ENCODE measurements around the gene HDGFL3. TPM values are rescaled to one million over a fixed set of nuclear protein-coding genes. Genes with fewer than 3 reads are reported as not detected.

HDGFL3 gene
- polyA plus RNA-seq, 2 of the 4 experiments (the other 2 are of a cell fraction) = 47.4 to 91.2 TPM

DNA sequence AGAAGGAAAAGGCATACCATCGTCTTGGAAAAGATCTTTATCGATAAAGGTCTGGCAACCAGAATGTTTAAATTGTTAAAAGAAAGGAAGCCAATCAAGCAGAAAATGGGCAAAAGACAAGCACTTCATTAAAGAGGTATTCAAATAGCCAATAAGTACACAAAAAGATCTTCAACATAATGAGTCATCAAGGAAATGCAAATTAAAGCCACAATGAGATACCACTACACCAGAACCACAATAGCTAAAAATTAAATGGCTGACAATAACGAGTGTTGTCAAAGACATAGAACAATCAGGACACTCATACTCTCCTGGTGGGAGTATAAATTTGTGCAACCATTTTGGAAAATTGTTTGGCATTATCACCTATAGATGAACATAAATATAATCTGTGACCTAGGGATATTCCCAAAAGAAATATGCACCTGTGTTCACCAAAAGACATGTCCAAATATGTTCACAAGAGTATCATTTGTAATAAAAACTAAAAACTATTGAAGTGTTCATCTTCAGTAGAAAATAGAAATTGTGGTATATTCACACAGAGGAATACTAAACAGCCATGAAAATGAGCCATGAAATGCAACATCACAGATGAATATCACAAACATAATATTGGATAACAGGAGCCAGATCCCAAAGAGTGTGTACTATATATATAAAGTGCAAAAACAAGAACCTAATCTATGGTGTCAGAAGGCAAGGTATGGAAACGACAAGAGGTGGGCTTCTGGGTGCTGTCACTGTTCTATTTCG lies 126.2 kb downstream of the HDGFL3 start:
- H3K4me3 ChIP-seq = no peak overlapping the region
- H3K27ac ChIP-seq = no peak overlapping the region
- CTCF ChIA-PET = interaction anchor here (0.6 to 1.9 kb wide), 2 partner anchors 19 to 59 kb away, joined by 3 to 5 read pairs; no protein-coding TSS in a partner anchor
- FAIRE-seq (no peak), ATAC-seq (no peak), DNase-seq (ENCODE audit: low read depth in 1 of 2, low spot score in 1 of 2) (no peak)
- H3K4me2 ChIP-seq = no peak overlapping the region
- no peak for TF ChIP-seq PHF8 (IDR thresholded peaks at IDR 0.05; ENCODE audit: borderline replicate concordance, low read depth)
- TF ChIP-seq MAFK (IDR thresholded peaks at IDR 0.05; ENCODE audit: partially characterized antibody) = no peak
- TF ChIP-seq RFX5 (IDR thresholded peaks at IDR 0.05) = no peak
- TF ChIP-seq FOSL2 (IDR thresholded peaks at IDR 0.05) = no peak
- TF ChIP-seq FOSL2 (CRISPR knock-in tag; IDR thresholded peaks at IDR 0.05) = peak; percentile 54
- H3K9me3 ChIP-seq = peaks cover 2% of the 10 kb centered on the region; the same call in 1 of the 3 replicates
- WGBS (ENCODE audit: missing lambda C conversion rate) = 1% methylated on average over 5 of the region's 5 CpGs
- POLR2A ChIA-PET = no interaction called here
- no peaks in the 10 kb centered on the region for H3K4me1 ChIP-seq

GRCh38 chr15:83078712-83079111 lies 128.9 kb downstream of the HDGFL3 start:
- FAIRE-seq = no peak
- Histone ChIP-seq H3K27ac (no peak overlapping the region), H3K4me1 (no peaks in the 10 kb centered on the region), H3K9me3 (peaks cover 15% of the 10 kb centered on the region), H3K4me3 (no peak overlapping the region), H3K4me2 (no peak overlapping the region)
- peak; percentile 36 to 58; a peak in 4 of 6 replicates for ATAC-seq
- CTCF ChIA-PET = interaction anchor here (1.6 kb wide), 1 partner anchor 10 kb away, joined by 3 read pairs; no protein-coding TSS in a partner anchor
- WGBS (ENCODE audit: missing lambda C conversion rate) = 27% methylated on average over 7 of the region's 7 CpGs
- POLR2A ChIA-PET = interaction anchor here (1.3 kb wide), 1 partner anchor 12 kb away, joined by 6 read pairs; the partner anchor contains the start of gene BTBD1
- TF ChIP-seq ESRRA (IDR thresholded peaks at IDR 0.05; ENCODE audit: borderline replicate concordance, low read length) (no peak), EHMT2 (IDR thresholded peaks at IDR 0.05; ENCODE audit: low read depth) (no peak), BHLHE40 (IDR thresholded peaks at IDR 0.05; ENCODE audit: low read depth, low read length) (no peak), MAZ (IDR thresholded peaks at IDR 0.05; ENCODE audit: borderline replicate concordance, low read depth, low read length) (no peak), NR3C1 (IDR thresholded peaks at IDR 0.05) (no peak), CHD4 (IDR thresholded peaks at IDR 0.05; ENCODE audit: borderline replicate concordance) (no peak), SREBF2 (IDR thresholded peaks at IDR 0.05) (no peak), JUNB (IDR thresholded peaks at IDR 0.05) (no peak), MAFK (IDR thresholded peaks at IDR 0.05; ENCODE audit: partially characterized antibody) (no peak), KDM5A (IDR thresholded peaks at IDR 0.05) (no peak), ZSCAN20 (CRISPR knock-in tag; IDR thresholded peaks at IDR 0.05) (no peak), RNF2 (IDR thresholded peaks at IDR 0.05; ENCODE audit: borderline replicate concordance, low read depth) (no peak), FOSL2 (IDR thresholded peaks at IDR 0.05) (no peak), FOSL2 (CRISPR knock-in tag; IDR thresholded peaks at IDR 0.05) (no peak), E2F6 (IDR thresholded peaks at IDR 0.05; ENCODE audit: borderline replicate concordance, low read depth) (no peak), RARB (CRISPR knock-in tag; IDR thresholded peaks at IDR 0.05) (no peak), CEBPB (IDR thresholded peaks at IDR 0.05) (no peak)
- no peak for DNase-seq (ENCODE audit: low read depth in 1 of 2, low spot score in 1 of 2)

Other genes starting within 250 kb of the HDGFL3 start
- gene RAMAC, start 221.6 kb downstream of the HDGFL3 start, polyA plus RNA-seq (2011; rRNA removed) = 50.3 and 68.1 TPM in 2 replicates
- gene RAMAC, start 221.6 kb downstream of the HDGFL3 start, polyA plus RNA-seq (2017; fragmentation: RNase III; extraction: RNeasy Plus Mini Kit Qiagen cat#74134 plus additional on column Dnase treatment) = 38.9 to 40.8 TPM (median 39.7 TPM) in 3 replicates
- 48.0 and 54.1 TPM in 2 replicates for gene C15orf40, start 196.2 kb downstream of the HDGFL3 start, polyA plus RNA-seq (2011; rRNA removed)
- gene C15orf40, start 196.2 kb downstream of the HDGFL3 start, polyA plus RNA-seq (2017; fragmentation: RNase III; extraction: RNeasy Plus Mini Kit Qiagen cat#74134 plus additional on column Dnase treatment) = 45.1 to 55.0 TPM (median 47.0 TPM) in 3 replicates
- 88.8 and 95.8 TPM in 2 replicates for gene BTBD1, start 140.6 kb downstream of the HDGFL3 start, polyA plus RNA-seq (2011; rRNA removed)
- gene BTBD1, start 140.6 kb downstream of the HDGFL3 start, polyA plus RNA-seq (2017; fragmentation: RNase III; extraction: RNeasy Plus Mini Kit Qiagen cat#74134 plus additional on column Dnase treatment) = 52.2 to 53.1 TPM (median 52.7 TPM) in 3 replicates
- 1.1 TPM in 2 replicates for gene TM6SF1, start 100.2 kb downstream of the HDGFL3 start, polyA plus RNA-seq (2011; rRNA removed)
- 0.08 to 0.12 TPM in 2 of 3 replicates, not detected in the other for gene TM6SF1, start 100.2 kb downstream of the HDGFL3 start, polyA plus RNA-seq (2017; fragmentation: RNase III; extraction: RNeasy Plus Mini Kit Qiagen cat#74134 plus additional on column Dnase treatment)
- 0.34 and 0.44 TPM in 2 replicates for gene BNC1, start 76.8 kb upstream of the HDGFL3 start, polyA plus RNA-seq (2011; rRNA removed)
- 0.22 to 0.43 TPM (median 0.28 TPM) in 3 replicates for gene BNC1, start 76.8 kb upstream of the HDGFL3 start, polyA plus RNA-seq (2017; fragmentation: RNase III; extraction: RNeasy Plus Mini Kit Qiagen cat#74134 plus additional on column Dnase treatment)
- gene SH3GL3, start 239.5 kb upstream of the HDGFL3 start, polyA plus RNA-seq (2011; rRNA removed) = 0.19 TPM in 1 of 2 replicates, not detected in the other
- gene SH3GL3, start 239.5 kb upstream of the HDGFL3 start, polyA plus RNA-seq (2017; fragmentation: RNase III; extraction: RNeasy Plus Mini Kit Qiagen cat#74134 plus additional on column Dnase treatment) = 0.21 to 0.37 TPM (median 0.22 TPM) in 3 replicates